ENCODE results near the gene MBNL1. TPM values are rescaled to one million over a fixed set of nuclear protein-coding genes. Genes with fewer than 3 reads are reported as not detected.
A peak's percentile ranks its signal among the peaks of the same experiment; 100 is the strongest.

Gene MBNL1
- total RNA-seq, 1 experiment from 2014 or later: 200 TPM

- H3K4me2 ChIP-seq (ENCODE audit: low read length): no peak overlapping the region
- ATAC-seq (no peak), DNase-seq (ENCODE audit: low read depth, low spot score) (no peak)
- no peak overlapping the region for H3K9ac ChIP-seq (ENCODE audit: low read length)
- TF ChIP-seq SP1 (IDR thresholded peaks at IDR 0.05; ENCODE audit: low read depth) (no peak), YY1 (IDR thresholded peaks at IDR 0.05; ENCODE audit: extremely low read depth, insufficient replicate concordance, low read depth, low read length) (no peak), TCF7L2 (IDR thresholded peaks at IDR 0.05; ENCODE audit: borderline replicate concordance, extremely low read depth, insufficient read depth, insufficient read length) (no peak), FOSL1 (IDR thresholded peaks at IDR 0.05; ENCODE audit: low read depth) (no peak), POLR2AphosphoS5 (IDR thresholded peaks at IDR 0.05; ENCODE audit: low read depth, low read length) (no peak)
- no TSS peak for BruUV-seq (replicated peaks)
- H3K9me3 ChIP-seq (ENCODE audit: control insufficient read depth in 1 of 2, insufficient read depth in 1 of 2, low read depth in 1 of 2, low read length in 2 of 2): no peaks in the 10 kb centered on the region
- peaks cover 5 to 16% of the 10 kb centered on the region in 2 experiments; a peak in 2 of 4 replicates for H3K4me1 ChIP-seq (ENCODE audit: control insufficient read depth in 1 of 2, insufficient read depth in 2 of 2, low read length in 2 of 2)
- H2AFZ ChIP-seq (ENCODE audit: low read depth, low read length, poor library complexity, severe bottlenecking): peak overlapping the region; percentile 31
- CTCF ChIA-PET: no interaction called here
- intact Hi-C loops (cut with micrococcal nuclease): no loop called here
- H3K4me3 ChIP-seq (replicated peaks in 1 of 2; ENCODE audit: low read depth in 1 of 2, low read length in 2 of 2): no peak overlapping the region
- no peaks in the 10 kb centered on the region for H3K27me3 ChIP-seq (ENCODE audit: insufficient read depth, low read length)
- RAD21 ChIA-PET (ENCODE audit: low non-redundant PET in 1 of 2, low total read pairs in 2 of 2, uncharacterized antibody in 2 of 2, unreplicated experiment in 2 of 2): no interaction called here
- no peaks in the 10 kb centered on the region for H4K20me1 ChIP-seq (ENCODE audit: insufficient read depth)
- POLR2A ChIA-PET: interaction anchor here (1.1 kb wide), 1 partner anchor 24 kb away, joined by 3 read pairs; the partner anchor contains the start of gene MBNL1
- H3K27ac ChIP-seq (ENCODE audit: low read depth, low read length): no peak overlapping the region
- no peaks in the 10 kb centered on the region for H3K79me2 ChIP-seq (ENCODE audit: insufficient read depth, low read length)
- no peaks in the 10 kb centered on the region for H3K9me2 ChIP-seq (ENCODE audit: insufficient read depth)
- H3K36me3 ChIP-seq (ENCODE audit: control insufficient read depth in 1 of 2, insufficient read depth in 2 of 2, low read length in 2 of 2): no peaks in the 10 kb centered on the region
Measured at GRCh38 chr3:152244517-152244888, 24.2 kb upstream of the MBNL1 start.

- no peak for ATAC-seq
- Histone ChIP-seq H3K9ac (ENCODE audit: low read length) (no peak overlapping the region), H3K9me3 (ENCODE audit: control insufficient read depth in 1 of 2, insufficient read depth in 1 of 2, low read depth in 1 of 2, low read length in 2 of 2) (no peaks in the 10 kb centered on the region), H3K27me3 (ENCODE audit: insufficient read depth, low read length) (no peaks in the 10 kb centered on the region), H3K4me2 (ENCODE audit: low read length) (no peak overlapping the region), H3K79me2 (ENCODE audit: insufficient read depth, low read length) (no peaks in the 10 kb centered on the region), H2AFZ (ENCODE audit: low read depth, low read length, poor library complexity, severe bottlenecking) (peak overlapping the region; percentile 68), H3K36me3 (ENCODE audit: control insufficient read depth in 1 of 2, insufficient read depth in 2 of 2, low read length in 2 of 2) (no peaks in the 10 kb centered on the region), H3K4me1 (ENCODE audit: control insufficient read depth in 1 of 2, insufficient read depth in 2 of 2, low read length in 2 of 2) (peaks cover 5 to 8% of the 10 kb centered on the region in 2 experiments; a peak in 2 of 4 replicates), H4K20me1 (ENCODE audit: insufficient read depth) (no peaks in the 10 kb centered on the region), H3K9me2 (ENCODE audit: insufficient read depth) (no peaks in the 10 kb centered on the region), H3K27ac (ENCODE audit: low read depth, low read length) (no peak overlapping the region), H3K4me3 (replicated peaks in 1 of 2; ENCODE audit: low read depth in 1 of 2, low read length in 2 of 2) (no peak overlapping the region)
- ChIA-PET CTCF (no interaction called here), RAD21 (ENCODE audit: low non-redundant PET in 1 of 2, low total read pairs in 2 of 2, uncharacterized antibody in 2 of 2, unreplicated experiment in 2 of 2) (no interaction called here), POLR2A (no interaction called here)
- no TSS peak for BruUV-seq (replicated peaks)
- no peak for DNase-seq (ENCODE audit: low read depth, low spot score)
- intact Hi-C loops (cut with micrococcal nuclease): no loop called here
- TF ChIP-seq YY1 (IDR thresholded peaks at IDR 0.05; ENCODE audit: extremely low read depth, insufficient replicate concordance, low read depth, low read length) (no peak), JUND (IDR thresholded peaks at IDR 0.05) (no peak), CTCF (IDR thresholded peaks at IDR 0.05 in 2 of 3, conservative IDR thresholded peaks at IDR 0.05 in 1 of 3; ENCODE audit: borderline replicate concordance in 1 of 3, insufficient read depth in 1 of 3, low read depth in 2 of 3, low read length in 2 of 3) (no peak), CEBPB (IDR thresholded peaks at IDR 0.05; ENCODE audit: low read depth) (no peak), FOSL1 (IDR thresholded peaks at IDR 0.05; ENCODE audit: low read depth) (no peak), SP1 (IDR thresholded peaks at IDR 0.05; ENCODE audit: low read depth) (no peak), SRF (IDR thresholded peaks at IDR 0.05; ENCODE audit: low read depth) (no peak), ZNF274 (IDR thresholded peaks at IDR 0.05; ENCODE audit: low read depth, low read length) (no peak), POLR2A (IDR thresholded peaks at IDR 0.05; ENCODE audit: borderline replicate concordance, extremely low read depth, insufficient read depth, insufficient read length) (no peak), TCF7L2 (IDR thresholded peaks at IDR 0.05; ENCODE audit: borderline replicate concordance, extremely low read depth, insufficient read depth, insufficient read length) (no peak), EGR1 (IDR thresholded peaks at IDR 0.05; ENCODE audit: low read depth) (no peak)
- TF ChIP-seq, protein P1, sequence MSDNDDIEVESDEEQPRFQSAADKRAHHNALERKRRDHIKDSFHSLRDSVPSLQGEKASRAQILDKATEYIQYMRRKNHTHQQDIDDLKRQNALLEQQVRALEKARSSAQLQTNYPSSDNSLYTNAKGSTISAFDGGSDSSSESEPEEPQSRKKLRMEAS (IDR thresholded peaks at IDR 0.05): no peak
- TF ChIP-seq, protein P2, sequence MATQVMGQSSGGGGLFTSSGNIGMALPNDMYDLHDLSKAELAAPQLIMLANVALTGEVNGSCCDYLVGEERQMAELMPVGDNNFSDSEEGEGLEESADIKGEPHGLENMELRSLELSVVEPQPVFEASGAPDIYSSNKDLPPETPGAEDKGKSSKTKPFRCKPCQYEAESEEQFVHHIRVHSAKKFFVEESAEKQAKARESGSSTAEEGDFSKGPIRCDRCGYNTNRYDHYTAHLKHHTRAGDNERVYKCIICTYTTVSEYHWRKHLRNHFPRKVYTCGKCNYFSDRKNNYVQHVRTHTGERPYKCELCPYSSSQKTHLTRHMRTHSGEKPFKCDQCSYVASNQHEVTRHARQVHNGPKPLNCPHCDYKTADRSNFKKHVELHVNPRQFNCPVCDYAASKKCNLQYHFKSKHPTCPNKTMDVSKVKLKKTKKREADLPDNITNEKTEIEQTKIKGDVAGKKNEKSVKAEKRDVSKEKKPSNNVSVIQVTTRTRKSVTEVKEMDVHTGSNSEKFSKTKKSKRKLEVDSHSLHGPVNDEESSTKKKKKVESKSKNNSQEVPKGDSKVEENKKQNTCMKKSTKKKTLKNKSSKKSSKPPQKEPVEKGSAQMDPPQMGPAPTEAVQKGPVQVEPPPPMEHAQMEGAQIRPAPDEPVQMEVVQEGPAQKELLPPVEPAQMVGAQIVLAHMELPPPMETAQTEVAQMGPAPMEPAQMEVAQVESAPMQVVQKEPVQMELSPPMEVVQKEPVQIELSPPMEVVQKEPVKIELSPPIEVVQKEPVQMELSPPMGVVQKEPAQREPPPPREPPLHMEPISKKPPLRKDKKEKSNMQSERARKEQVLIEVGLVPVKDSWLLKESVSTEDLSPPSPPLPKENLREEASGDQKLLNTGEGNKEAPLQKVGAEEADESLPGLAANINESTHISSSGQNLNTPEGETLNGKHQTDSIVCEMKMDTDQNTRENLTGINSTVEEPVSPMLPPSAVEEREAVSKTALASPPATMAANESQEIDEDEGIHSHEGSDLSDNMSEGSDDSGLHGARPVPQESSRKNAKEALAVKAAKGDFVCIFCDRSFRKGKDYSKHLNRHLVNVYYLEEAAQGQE (IDR thresholded peaks at IDR 0.05; ENCODE audit: low read depth): no peak
Measured at GRCh38 chr3:152245498-152246170, 23.1 kb upstream of the MBNL1 start.
